Breast epithelium (tissue), 4 donors: ENCODE data around the gene C12orf57. TPM values are rescaled to one million over a fixed set of nuclear protein-coding genes. Genes with fewer than 3 reads are reported as not detected.

ENCODE experiments used
- DNase-seq, 2 donors: peaks; one replicate each; pipeline ENCODE4 v3.0.0-alpha.2; 2019; ENCODE audit warnings: low spot score in 2 of 2
- H3K27ac ChIP-seq, 2 donors: fragments of 200-600 bp; sonication (generic) in 1 of 2; one replicate each; pipeline ENCODE4 v1.5.1; 2016 to 2019; ENCODE audit warnings: mild to moderate bottlenecking in 1 of 2
- H3K27me3 ChIP-seq, 2 donors: fragments of 200-600 bp; sonication (generic) in 1 of 2; one replicate each; pipeline versions ENCODE4 v1.5.1 to v1.6.0; 2017 to 2019; ENCODE audit warnings: control low read depth in 1 of 2, mild to moderate bottlenecking in 1 of 2
- H3K36me3 ChIP-seq: fragments of 200-600 bp; one replicate; pipeline ENCODE4 v1.5.1; 2019
- H3K4me1 ChIP-seq, 2 donors: fragments of 200-600 bp; sonication (generic); one replicate each; pipeline ENCODE4 v1.5.1; 2016 to 2019; ENCODE audit warnings: control low read depth in 1 of 2
- H3K4me3 ChIP-seq, 3 donors: fragments of 200-600 bp; sonication (generic); 1 replicate in 2 of 3; 2 replicates in 1 of 3; pipeline ENCODE4 v1.5.1; 2016 to 2019; ENCODE audit warnings: mild to moderate bottlenecking in 3 of 3, moderate library complexity in 2 of 3
- H3K9me3 ChIP-seq, 2 donors: fragments of 200-600 bp; sonication (generic) in 1 of 2; one replicate each; pipeline ENCODE4 v1.5.1; 2016 to 2019; ENCODE audit warnings: control low read depth in 1 of 2
- POLR2A ChIP-seq: fragments of 450-650 bp; IDR thresholded peaks from one replicate; pipeline ENCODE4 v1.6.1; 2016; ENCODE audit warnings: antibody characterized with exemption, mild to moderate bottlenecking, moderate library complexity
- POLR2AphosphoS5 ChIP-seq, 3 donors: sonication (generic); formaldehyde crosslinking; IDR thresholded peaks; one replicate each; pipeline ENCODE4 v1.6.1; 2017; ENCODE audit warnings: antibody characterized with exemption in 3 of 3
- intact Hi-C: fragments of 100-400 bp; cut with DNase I; formaldehyde crosslinking; loops from one replicate; pipeline ENCODE4 v1.15.1; 2023; ENCODE audit warnings: low total_unique reads
- total RNA-seq, 3 donors: library from RNA; depleted of rRNA; stranded (reverse); fragments of >200 nt; gene quantifications; one replicate each; pipeline ENCODE4 v1.1.0, GENCODE V29; 2016
- TF ChIP-seq, protein P1 (sequence below), 3 donors: fragments of 450-650 bp; IDR thresholded peaks; one replicate each; pipeline ENCODE4 v1.5.1; 2016 to 2017; ENCODE audit warnings: antibody characterized with exemption in 3 of 3, mild to moderate bottlenecking in 3 of 3, moderate library complexity in 3 of 3

Gene C12orf57
- total RNA-seq, 3 donors from 2014 or later: 515 to 824 (median 547) TPM

DNA sequence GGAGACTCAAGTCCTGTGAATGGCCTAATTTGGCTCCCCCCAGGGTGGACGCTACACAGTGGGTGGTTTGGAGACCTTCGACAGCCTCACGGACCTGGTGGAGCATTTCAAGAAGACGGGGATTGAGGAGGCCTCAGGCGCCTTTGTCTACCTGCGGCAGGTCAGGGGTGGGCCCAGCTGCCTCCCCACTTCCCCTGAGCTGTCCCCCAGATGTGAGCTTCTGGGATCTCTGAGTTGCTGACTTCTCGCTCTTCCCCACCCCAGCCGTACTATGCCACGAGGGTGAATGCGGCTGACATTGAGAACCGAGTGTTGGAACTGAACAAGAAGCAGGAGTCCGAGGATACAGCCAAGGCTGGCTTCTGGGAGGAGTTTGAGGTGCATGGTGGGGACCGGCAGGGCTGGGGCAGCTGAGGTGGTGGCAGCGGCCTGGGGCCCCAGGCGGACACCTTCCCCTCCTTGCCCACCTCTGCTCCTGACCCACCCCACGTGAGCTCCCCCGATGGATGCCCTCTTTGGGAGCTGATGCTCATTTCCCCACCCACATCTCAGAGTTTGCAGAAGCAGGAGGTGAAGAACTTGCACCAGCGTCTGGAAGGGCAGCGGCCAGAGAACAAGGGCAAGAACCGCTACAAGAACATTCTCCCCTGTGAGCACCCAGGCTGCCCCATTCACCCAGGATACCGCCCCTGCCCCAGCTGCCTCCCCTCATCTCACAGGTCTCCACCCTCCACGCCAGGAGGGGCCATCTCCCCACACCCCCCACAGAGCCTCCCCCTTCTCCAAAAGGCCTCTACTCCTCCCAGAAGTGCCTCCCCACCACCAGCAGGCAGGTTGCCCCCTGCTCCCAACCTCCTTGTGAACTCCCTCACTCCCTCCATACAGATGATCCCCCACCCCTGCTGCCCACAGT lies 11.5 kb downstream of the C12orf57 start:
- H3K9me3 ChIP-seq: no peaks in the 10 kb centered on the region
- no peaks in the 10 kb centered on the region for H3K27me3 ChIP-seq
- H3K27ac ChIP-seq: no peak overlapping the region
- no peak overlapping the region for H3K4me3 ChIP-seq
- H3K4me1 ChIP-seq: no peaks in the 10 kb centered on the region
- no peak for DNase-seq
- H3K36me3 ChIP-seq: no peaks in the 10 kb centered on the region
- TF ChIP-seq POLR2AphosphoS5 (IDR thresholded peaks at IDR 0.05): no peak
- no peak for TF ChIP-seq POLR2A
- TF ChIP-seq, protein P1, sequence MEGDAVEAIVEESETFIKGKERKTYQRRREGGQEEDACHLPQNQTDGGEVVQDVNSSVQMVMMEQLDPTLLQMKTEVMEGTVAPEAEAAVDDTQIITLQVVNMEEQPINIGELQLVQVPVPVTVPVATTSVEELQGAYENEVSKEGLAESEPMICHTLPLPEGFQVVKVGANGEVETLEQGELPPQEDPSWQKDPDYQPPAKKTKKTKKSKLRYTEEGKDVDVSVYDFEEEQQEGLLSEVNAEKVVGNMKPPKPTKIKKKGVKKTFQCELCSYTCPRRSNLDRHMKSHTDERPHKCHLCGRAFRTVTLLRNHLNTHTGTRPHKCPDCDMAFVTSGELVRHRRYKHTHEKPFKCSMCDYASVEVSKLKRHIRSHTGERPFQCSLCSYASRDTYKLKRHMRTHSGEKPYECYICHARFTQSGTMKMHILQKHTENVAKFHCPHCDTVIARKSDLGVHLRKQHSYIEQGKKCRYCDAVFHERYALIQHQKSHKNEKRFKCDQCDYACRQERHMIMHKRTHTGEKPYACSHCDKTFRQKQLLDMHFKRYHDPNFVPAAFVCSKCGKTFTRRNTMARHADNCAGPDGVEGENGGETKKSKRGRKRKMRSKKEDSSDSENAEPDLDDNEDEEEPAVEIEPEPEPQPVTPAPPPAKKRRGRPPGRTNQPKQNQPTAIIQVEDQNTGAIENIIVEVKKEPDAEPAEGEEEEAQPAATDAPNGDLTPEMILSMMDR (IDR thresholded peaks at IDR 0.05): no peak
- intact Hi-C loops: no loop called here

DNA sequence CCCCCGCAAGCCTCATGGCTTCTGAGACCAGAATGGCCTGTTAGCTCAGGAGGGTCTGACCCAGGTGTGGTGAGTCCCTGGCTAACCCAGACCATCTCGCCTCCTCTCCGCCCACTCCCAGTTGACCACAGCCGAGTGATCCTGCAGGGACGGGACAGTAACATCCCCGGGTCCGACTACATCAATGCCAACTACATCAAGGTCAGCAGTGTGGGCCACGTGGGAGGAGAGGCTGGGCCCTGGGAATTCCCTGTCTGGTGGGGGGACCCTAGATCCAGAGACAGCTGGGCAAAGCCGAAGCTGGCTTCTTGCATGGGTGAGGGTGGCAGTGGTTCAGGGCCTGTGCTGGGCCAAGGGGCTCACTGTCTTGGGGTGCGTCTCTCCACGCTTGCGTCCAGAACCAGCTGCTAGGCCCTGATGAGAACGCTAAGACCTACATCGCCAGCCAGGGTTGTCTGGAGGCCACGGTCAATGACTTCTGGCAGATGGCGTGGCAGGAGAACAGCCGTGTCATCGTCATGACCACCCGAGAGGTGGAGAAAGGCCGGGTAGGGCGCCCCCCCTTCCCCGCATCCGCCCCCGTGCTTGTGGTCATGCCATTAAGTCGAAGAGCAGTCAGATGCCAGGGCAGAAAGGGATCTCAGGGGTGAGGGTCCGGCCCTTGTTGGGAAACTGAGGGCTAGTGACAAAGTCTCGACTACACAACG lies 12.4 kb downstream of the C12orf57 start:
- no peaks in the 10 kb centered on the region for H3K4me1 ChIP-seq
- DNase-seq: no peak
- H3K27ac ChIP-seq: no peak overlapping the region
- no peak overlapping the region for H3K4me3 ChIP-seq
- TF ChIP-seq, protein P1 (IDR thresholded peaks at IDR 0.05): no peak
- TF ChIP-seq POLR2A (no peak), POLR2AphosphoS5 (IDR thresholded peaks at IDR 0.05) (no peak)
- no peaks in the 10 kb centered on the region for H3K9me3 ChIP-seq
- H3K27me3 ChIP-seq: no peaks in the 10 kb centered on the region
- H3K36me3 ChIP-seq: no peaks in the 10 kb centered on the region
- intact Hi-C loops: no loop called here

DNA sequence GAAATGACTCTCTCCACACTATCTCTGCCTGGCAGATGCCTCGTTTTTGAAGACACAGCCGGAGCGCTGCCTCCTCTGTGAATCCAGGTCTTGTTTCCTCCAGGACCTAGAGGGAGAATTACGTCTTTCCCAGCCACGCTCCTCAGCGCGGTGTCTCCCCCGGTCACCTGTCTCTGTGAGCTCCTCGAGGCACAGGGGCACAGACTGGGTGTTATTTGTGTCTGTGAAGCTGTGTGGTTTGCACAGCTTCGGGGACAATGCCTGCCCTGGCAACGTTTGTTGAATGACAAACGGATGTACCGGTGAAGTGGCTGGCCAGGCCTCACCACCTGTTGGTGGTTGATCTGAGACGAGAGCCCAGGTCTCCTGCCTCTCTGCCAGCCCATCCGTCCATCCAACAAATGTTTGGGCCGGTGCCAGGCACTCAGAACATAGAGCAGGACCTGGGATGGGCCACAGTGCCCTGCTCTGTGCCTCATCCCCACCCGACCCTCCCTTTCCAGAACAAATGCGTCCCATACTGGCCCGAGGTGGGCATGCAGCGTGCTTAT lies 13.4 kb downstream of the C12orf57 start:
- intact Hi-C loops: no loop called here
- no peaks in the 10 kb centered on the region for H3K27me3 ChIP-seq
- H3K4me1 ChIP-seq: peaks cover 2 to 6% of the 10 kb centered on the region in 2 donors
- DNase-seq: no peak
- no peaks in the 10 kb centered on the region for H3K36me3 ChIP-seq
- H3K9me3 ChIP-seq: no peaks in the 10 kb centered on the region
- H3K4me3 ChIP-seq: no peak overlapping the region
- TF ChIP-seq POLR2AphosphoS5 (IDR thresholded peaks at IDR 0.05) (no peak), POLR2A (no peak)
- TF ChIP-seq, protein P1 (IDR thresholded peaks at IDR 0.05): no peak
- no peak overlapping the region for H3K27ac ChIP-seq

DNA sequence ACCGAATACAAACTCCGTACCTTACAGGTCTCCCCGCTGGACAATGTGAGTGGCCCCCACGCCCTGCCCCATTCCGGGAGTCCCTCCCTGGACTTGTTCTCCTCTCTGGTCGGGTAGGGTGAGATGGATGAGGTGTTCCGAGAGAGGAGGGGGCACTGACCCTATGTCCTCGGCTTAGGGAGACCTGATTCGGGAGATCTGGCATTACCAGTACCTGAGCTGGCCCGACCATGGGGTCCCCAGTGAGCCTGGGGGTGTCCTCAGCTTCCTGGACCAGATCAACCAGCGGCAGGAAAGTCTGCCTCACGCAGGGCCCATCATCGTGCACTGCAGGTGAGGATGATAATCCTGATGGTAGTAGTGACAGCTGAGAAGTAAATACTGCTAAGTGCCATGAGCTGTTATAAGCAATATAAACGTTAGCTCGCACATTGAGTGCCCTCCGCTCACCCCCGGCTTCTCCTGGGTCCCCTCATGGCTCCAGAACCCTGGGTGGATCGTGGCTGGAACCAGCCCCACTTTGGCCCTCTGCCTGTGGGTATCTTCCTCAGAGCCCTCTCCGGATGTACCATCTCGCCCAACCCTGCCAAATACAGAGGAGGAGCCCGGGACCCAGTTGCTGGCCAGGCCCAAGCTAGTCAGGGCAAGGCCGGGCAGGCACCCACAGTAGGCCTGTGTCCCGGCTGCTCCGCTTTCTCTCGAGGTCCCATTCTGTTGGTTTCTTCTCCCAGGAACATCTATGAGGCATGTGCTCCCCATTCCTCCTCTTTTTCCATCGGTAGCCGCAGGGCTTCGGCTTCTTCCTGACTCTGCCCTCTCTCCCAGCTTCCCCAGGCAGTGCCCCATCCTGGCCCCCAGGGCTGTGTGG lies 14.2 kb downstream of the C12orf57 start:
- Histone ChIP-seq H3K36me3 (no peaks in the 10 kb centered on the region), H3K4me1 (peaks cover 4 to 6% of the 10 kb centered on the region in 2 donors), H3K27ac (peak overlapping the region; percentile 65 to 98), H3K27me3 (no peaks in the 10 kb centered on the region), H3K4me3 (no peak overlapping the region), H3K9me3 (no peaks in the 10 kb centered on the region)
- no peak for DNase-seq
- intact Hi-C loops: no loop called here
- no peak for TF ChIP-seq POLR2A
- no peak for TF ChIP-seq POLR2AphosphoS5 (IDR thresholded peaks at IDR 0.05)
- TF ChIP-seq, protein P1 (IDR thresholded peaks at IDR 0.05): no peak
